Nephron (organoid): ENCODE measurements around the gene TNC.

Experiments
- H3K27ac Mint-ChIP-seq, 3 experiments: 2 replicates each; pipeline ENCODE4 v1.8.0; 2020; ENCODE audit warnings: mixed read lengths in 3 of 3, mild to moderate bottlenecking in 2 of 3, moderate library complexity in 1 of 3
- H3K27me3 Mint-ChIP-seq: 2 replicates; pipeline ENCODE4 v1.8.0; 2021; ENCODE audit warnings: low read depth, mild to moderate bottlenecking, moderate library complexity, mixed read lengths
- H3K36me3 Mint-ChIP-seq: 2 replicates; pipeline ENCODE4 v1.8.0; 2020; ENCODE audit warnings: low read depth, mixed read lengths
- H3K4me1 Mint-ChIP-seq: 2 replicates; pipeline ENCODE4 v1.8.0; 2020; ENCODE audit warnings: mixed read lengths
- H3K4me3 Mint-ChIP-seq, 3 experiments: 2 replicates each; pipeline ENCODE4 v1.8.0; 2020; ENCODE audit warnings: mild to moderate bottlenecking in 3 of 3, mixed read lengths in 3 of 3, moderate library complexity in 2 of 3
- H3K9me3 Mint-ChIP-seq: 2 replicates; pipeline ENCODE4 v1.8.0; 2020; ENCODE audit warnings: mixed read lengths
- CTCF ChIP-seq, 3 experiments: fragments of 200-600 bp; sonication (generic); IDR thresholded peaks; one replicate each; pipeline ENCODE4 v1.5.0; 2021; ENCODE audit warnings: antibody characterized with exemption in 3 of 3; ENCODE audit not compliant: unreplicated experiment in 3 of 3

TNC gene

GRCh38 chr9:115042781-115043509 is 75.0 kb downstream of the TNC start:
- Mint-ChIP-seq H3K36me3 (peaks cover 12% of the 10 kb centered on the region), H3K4me3 (no peak overlapping the region), H3K4me1 (no peaks in the 10 kb centered on the region), H3K27ac (no peak overlapping the region), H3K9me3 (no peaks in the 10 kb centered on the region), H3K27me3 (no peaks in the 10 kb centered on the region)
- TF ChIP-seq CTCF (IDR thresholded peaks at IDR 0.05; ENCODE audit: unreplicated experiment in 3 of 3): no peak

GRCh38 chr9:115039516-115040120 is 78.3 kb downstream of the TNC start:
- Mint-ChIP-seq H3K36me3 (peaks cover 20% of the 10 kb centered on the region), H3K4me1 (peaks cover 4% of the 10 kb centered on the region), H3K9me3 (no peaks in the 10 kb centered on the region), H3K4me3 (no peak overlapping the region), H3K27ac (no peak overlapping the region), H3K27me3 (no peaks in the 10 kb centered on the region)
- no peak for TF ChIP-seq CTCF (IDR thresholded peaks at IDR 0.05; ENCODE audit: unreplicated experiment in 3 of 3)

- TF ChIP-seq CTCF (IDR thresholded peaks at IDR 0.05; ENCODE audit: unreplicated experiment in 3 of 3): no peak
These were observed 79.8 kb downstream of the TNC start for GRCh38 chr9:115038178-115038577.

DNA sequence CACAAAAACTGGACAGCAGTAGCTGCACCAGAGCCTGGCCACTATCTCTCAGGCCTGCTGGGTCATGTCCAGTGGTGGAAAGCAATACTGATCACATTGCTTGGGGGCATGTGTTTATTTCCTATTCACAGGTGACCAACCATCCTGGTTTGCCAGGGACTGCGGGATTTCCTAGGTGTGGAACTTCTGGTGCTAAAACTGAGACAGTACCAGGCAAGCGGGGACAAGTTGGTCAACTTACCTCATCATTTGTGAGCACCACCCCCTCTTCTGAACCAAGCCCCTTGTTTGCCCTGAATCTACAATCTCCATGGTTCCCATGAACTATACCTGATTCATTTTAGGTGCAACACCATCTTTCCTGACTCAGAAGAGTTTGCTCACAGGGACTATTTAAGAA is 81.3 kb downstream of the TNC start:
- TF ChIP-seq CTCF (IDR thresholded peaks at IDR 0.05; ENCODE audit: unreplicated experiment in 3 of 3): no peak
- H3K4me3 Mint-ChIP-seq: no peak overlapping the region
- peaks cover 3% of the 10 kb centered on the region for H3K27me3 Mint-ChIP-seq
- no peaks in the 10 kb centered on the region for H3K9me3 Mint-ChIP-seq
- peaks cover 22% of the 10 kb centered on the region for H3K36me3 Mint-ChIP-seq
- H3K27ac Mint-ChIP-seq: no peak overlapping the region
- peaks cover 4% of the 10 kb centered on the region for H3K4me1 Mint-ChIP-seq

More at GRCh38 chr9:115038178-115038577, 79.8 kb downstream of the TNC start:
- H3K4me3 Mint-ChIP-seq: no peak overlapping the region
- H3K36me3 Mint-ChIP-seq: peaks cover 23% of the 10 kb centered on the region
- H3K27ac Mint-ChIP-seq: no peak overlapping the region
- peaks cover 4% of the 10 kb centered on the region for H3K4me1 Mint-ChIP-seq
- peaks cover 3% of the 10 kb centered on the region for H3K27me3 Mint-ChIP-seq
- no peaks in the 10 kb centered on the region for H3K9me3 Mint-ChIP-seq

GRCh38 chr9:115035841-115036612 is 81.9 kb downstream of the TNC start:
- Mint-ChIP-seq H3K27ac (no peak overlapping the region), H3K36me3 (peaks cover 29% of the 10 kb centered on the region), H3K4me1 (peaks cover 4% of the 10 kb centered on the region), H3K4me3 (no peak overlapping the region), H3K9me3 (no peaks in the 10 kb centered on the region), H3K27me3 (peaks cover 3% of the 10 kb centered on the region)
- no peak for TF ChIP-seq CTCF (IDR thresholded peaks at IDR 0.05; ENCODE audit: unreplicated experiment in 3 of 3)
